Sigmoid colon (tissue), 4 donors: ENCODE measurements around the gene NSUN7.

ENCODE experiments used
- EP300 ChIP-seq, 4 donors: sonication (generic); formaldehyde crosslinking; IDR thresholded peaks; one replicate each; pipeline ENCODE4 v1.6.1; 2017; ENCODE audit warnings: antibody characterized with exemption in 4 of 4
- POLR2A ChIP-seq, 2 donors: fragments of 450-650 bp; IDR thresholded peaks; one replicate each; pipeline ENCODE4 v1.6.1; 2016; ENCODE audit warnings: antibody characterized with exemption in 2 of 2, mild to moderate bottlenecking in 2 of 2, moderate library complexity in 2 of 2
- POLR2AphosphoS5 ChIP-seq, 4 donors: sonication (generic); formaldehyde crosslinking; IDR thresholded peaks; one replicate each; pipeline ENCODE4 v1.6.1; 2017; ENCODE audit warnings: antibody characterized with exemption in 4 of 4
- TF ChIP-seq, protein P1 (sequence below), 4 experiments: fragments of 450-650 bp in 3 of 4; fragments of 200-600 bp in 1 of 4; IDR thresholded peaks; one replicate each; pipeline ENCODE4 v1.5.1; 2016 to 2019; ENCODE audit warnings: antibody characterized with exemption in 4 of 4, mild to moderate bottlenecking in 3 of 4, moderate library complexity in 2 of 4

DNA sequence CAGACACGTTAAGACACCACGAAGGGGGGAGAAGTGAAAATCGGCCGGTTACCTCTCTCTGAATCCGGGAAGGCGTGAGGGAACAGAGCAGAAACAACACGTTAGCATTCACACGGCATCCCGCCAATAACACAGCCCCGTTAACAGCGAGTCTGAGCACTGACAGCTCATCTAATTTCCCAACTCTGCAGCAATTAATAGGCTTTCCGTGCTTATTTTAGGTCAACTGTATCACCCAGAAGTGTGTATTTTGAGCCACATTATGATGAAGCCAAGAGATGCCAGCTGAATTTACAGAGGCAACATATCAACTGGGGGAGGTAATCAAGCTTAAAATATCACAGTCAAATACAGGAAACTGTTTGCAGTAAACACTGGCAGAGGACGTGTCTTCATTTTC, 92.6 kb downstream of the NSUN7 start:
- TF ChIP-seq, protein P1, sequence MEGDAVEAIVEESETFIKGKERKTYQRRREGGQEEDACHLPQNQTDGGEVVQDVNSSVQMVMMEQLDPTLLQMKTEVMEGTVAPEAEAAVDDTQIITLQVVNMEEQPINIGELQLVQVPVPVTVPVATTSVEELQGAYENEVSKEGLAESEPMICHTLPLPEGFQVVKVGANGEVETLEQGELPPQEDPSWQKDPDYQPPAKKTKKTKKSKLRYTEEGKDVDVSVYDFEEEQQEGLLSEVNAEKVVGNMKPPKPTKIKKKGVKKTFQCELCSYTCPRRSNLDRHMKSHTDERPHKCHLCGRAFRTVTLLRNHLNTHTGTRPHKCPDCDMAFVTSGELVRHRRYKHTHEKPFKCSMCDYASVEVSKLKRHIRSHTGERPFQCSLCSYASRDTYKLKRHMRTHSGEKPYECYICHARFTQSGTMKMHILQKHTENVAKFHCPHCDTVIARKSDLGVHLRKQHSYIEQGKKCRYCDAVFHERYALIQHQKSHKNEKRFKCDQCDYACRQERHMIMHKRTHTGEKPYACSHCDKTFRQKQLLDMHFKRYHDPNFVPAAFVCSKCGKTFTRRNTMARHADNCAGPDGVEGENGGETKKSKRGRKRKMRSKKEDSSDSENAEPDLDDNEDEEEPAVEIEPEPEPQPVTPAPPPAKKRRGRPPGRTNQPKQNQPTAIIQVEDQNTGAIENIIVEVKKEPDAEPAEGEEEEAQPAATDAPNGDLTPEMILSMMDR (IDR thresholded peaks at IDR 0.05), result no peak
- TF ChIP-seq POLR2A (IDR thresholded peaks at IDR 0.05) (no peak), POLR2AphosphoS5 (IDR thresholded peaks at IDR 0.05) (peak in 2 of 4 donors; percentile 7 to 20), EP300 (IDR thresholded peaks at IDR 0.05) (no peak)
